ENCODE data around the gene HACD2.
A peak's percentile ranks its signal among the peaks of the same experiment; 100 is the strongest.
"Not testable (repeated sequence)": the region's sequence is repeated elsewhere in the genome, so short reads cannot be mapped to it uniquely, and the experiment has no call there.

HACD2 gene

GRCh38 chr3:123610331-123610730, 25.5 kb upstream of the HACD2 start:
- DNase-seq, result no peak

GRCh38 chr3:123609063-123609462, 24.2 kb upstream of the HACD2 start:
- DNase-seq, result no peak

GRCh38 chr3:123608263-123608937, 23.5 kb upstream of the HACD2 start:
- DNase-seq, result no peak

- no peak for DNase-seq
Measured at GRCh38 chr3:123606527-123606926, 21.7 kb upstream of the HACD2 start.

- no peak for DNase-seq
Measured at GRCh38 chr3:123605789-123606234, 21.0 kb upstream of the HACD2 start.

GRCh38 chr3:123603153-123603552, 18.3 kb upstream of the HACD2 start:
- DNase-seq, result not testable (repeated sequence)

- DNase-seq, result no peak
Measured at GRCh38 chr3:123602325-123602724, 17.5 kb upstream of the HACD2 start.

- not testable (repeated sequence) for DNase-seq
Measured at GRCh38 chr3:123600863-123601262, 16.0 kb upstream of the HACD2 start.

GRCh38 chr3:123597561-123597960, 12.7 kb upstream of the HACD2 start:
- DNase-seq, result no peak

GRCh38 chr3:123595396-123596180, 10.7 kb upstream of the HACD2 start:
- DNase-seq, result no peak

GRCh38 chr3:123593381-123593780, 8.5 kb upstream of the HACD2 start:
- no peak for DNase-seq

GRCh38 chr3:123590685-123591450, 6.0 kb upstream of the HACD2 start:
- no peak for DNase-seq

- DNase-seq, result no peak
Measured at GRCh38 chr3:123587401-123587800, 2.5 kb upstream of the HACD2 start.

- no peak for DNase-seq
Measured at GRCh38 chr3:123586968-123587367, 2.1 kb upstream of the HACD2 start.

- DNase-seq, result peak; percentile 69
Measured at GRCh38 chr3:123586131-123586530, 1.3 kb upstream of the HACD2 start.

- no peak for DNase-seq
Measured at GRCh38 chr3:123584284-123584987, 417 bp downstream of the HACD2 start.

- no peak for DNase-seq
Measured at GRCh38 chr3:123583561-123583960, 1.3 kb downstream of the HACD2 start.

- DNase-seq, result no peak
Measured at GRCh38 chr3:123582315-123582714, 2.5 kb downstream of the HACD2 start.

GRCh38 chr3:123576122-123576521, 8.7 kb downstream of the HACD2 start:
- DNase-seq, result no peak

- DNase-seq, result no peak
Measured at GRCh38 chr3:123571973-123572365, 12.9 kb downstream of the HACD2 start.

- no peak for DNase-seq
Measured at GRCh38 chr3:123571264-123571972, 13.4 kb downstream of the HACD2 start.

GRCh38 chr3:123568875-123569274, 16.0 kb downstream of the HACD2 start:
- no peak for DNase-seq

Data from activated effector memory CD4-positive, alpha-beta T cell treated with anti-CD3 and anti-CD28 coated beads, Interleukin-2, amount 50 U/mL, for 16 hours (primary cell).